KOPT-K1 (cell line): ENCODE data around the gene STARD13.

Source experiments
- H3K27ac ChIP-seq: fragments of 200-600 bp; sonication (generic); 2 replicates; pipeline ENCODE4 v1.5.1; 2016; ENCODE audit warnings: antibody characterized with exemption, mild to moderate bottlenecking, low read depth, low read length; ENCODE audit not compliant: poor library complexity, severe bottlenecking
- H3K36me3 ChIP-seq: fragments of 200-600 bp; sonication (generic); 2 replicates; pipeline ENCODE4 v1.5.1; 2017; ENCODE audit warnings: antibody characterized with exemption, mild to moderate bottlenecking, low read length, moderate library complexity; ENCODE audit not compliant: insufficient read depth
- H3K9me3 ChIP-seq: fragments of 200-600 bp; sonication (generic); 2 replicates; pipeline ENCODE4 v1.5.1; 2017; ENCODE audit warnings: antibody characterized with exemption, low read length, mild to moderate bottlenecking; ENCODE audit not compliant: insufficient read depth, poor library complexity, severe bottlenecking

The STARD13 gene

DNA sequence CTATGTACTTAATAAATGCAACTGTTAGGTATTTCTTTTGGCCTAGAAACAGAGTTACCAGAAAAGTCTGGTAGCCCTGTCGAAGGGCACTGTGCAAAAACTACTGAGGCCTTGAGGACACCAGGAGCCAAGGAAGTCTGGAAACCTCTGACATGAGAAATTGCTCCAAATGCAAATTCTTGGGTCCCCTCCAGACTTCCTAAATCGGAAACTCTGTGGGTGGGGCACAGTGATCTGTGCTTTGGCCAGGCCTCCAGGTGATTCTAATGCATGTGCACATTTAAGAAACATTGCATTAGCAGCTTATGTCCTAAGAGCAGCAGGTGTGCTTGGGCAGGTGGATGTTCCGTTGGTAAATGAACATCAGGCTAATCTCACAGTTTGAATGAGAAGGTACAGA, 50.0 kb downstream of the STARD13 start:
- no peak overlapping the region for H3K27ac ChIP-seq
- no peaks in the 10 kb centered on the region for H3K36me3 ChIP-seq

DNA sequence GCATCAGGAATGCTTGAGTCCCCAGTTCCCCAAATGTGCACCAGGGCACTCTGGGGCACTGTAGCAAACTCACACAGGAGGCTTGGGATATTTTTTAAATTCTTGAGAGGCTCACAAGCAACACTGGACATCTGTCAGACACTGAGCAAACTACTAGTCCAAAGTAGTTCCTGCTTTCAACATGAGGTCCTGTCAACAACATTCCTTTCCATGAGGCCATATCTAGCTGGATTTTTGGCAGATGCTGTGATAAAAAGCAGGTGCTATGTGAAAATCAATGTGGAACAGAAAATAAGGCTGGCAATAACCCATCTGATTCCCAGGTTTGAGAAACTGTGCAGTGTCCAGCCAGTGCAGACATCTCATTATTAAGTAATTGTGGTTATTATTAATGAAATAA, 50.5 kb downstream of the STARD13 start:
- Histone ChIP-seq H3K36me3 (no peaks in the 10 kb centered on the region), H3K9me3 (peaks cover 15% of the 10 kb centered on the region), H3K27ac (no peak overlapping the region)

More for the DNA sequence above, 50.0 kb downstream of the STARD13 start:
- peaks cover 16% of the 10 kb centered on the region for H3K9me3 ChIP-seq

DNA sequence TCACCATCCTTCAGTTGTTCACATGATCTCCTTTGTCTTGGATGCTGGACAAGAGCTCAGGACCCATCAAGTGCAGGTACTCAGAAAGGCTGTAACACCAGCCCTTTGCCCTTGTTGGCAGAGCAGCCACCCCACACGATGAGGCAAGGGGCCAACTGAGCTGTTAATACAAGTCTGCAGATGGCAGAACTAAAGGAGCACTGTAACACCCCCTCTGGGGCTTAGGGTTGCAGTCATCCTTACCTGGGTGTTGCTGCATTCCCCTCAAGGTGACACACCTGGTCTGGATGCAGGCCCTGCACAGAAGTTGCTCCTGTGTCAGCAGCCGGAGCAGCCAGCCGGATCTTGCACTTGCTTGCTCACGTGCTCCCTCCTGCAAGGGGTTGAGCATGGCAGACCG, 52.0 kb downstream of the STARD13 start:
- Histone ChIP-seq H3K27ac (no peak overlapping the region), H3K9me3 (peaks cover 12% of the 10 kb centered on the region), H3K36me3 (no peaks in the 10 kb centered on the region)

DNA sequence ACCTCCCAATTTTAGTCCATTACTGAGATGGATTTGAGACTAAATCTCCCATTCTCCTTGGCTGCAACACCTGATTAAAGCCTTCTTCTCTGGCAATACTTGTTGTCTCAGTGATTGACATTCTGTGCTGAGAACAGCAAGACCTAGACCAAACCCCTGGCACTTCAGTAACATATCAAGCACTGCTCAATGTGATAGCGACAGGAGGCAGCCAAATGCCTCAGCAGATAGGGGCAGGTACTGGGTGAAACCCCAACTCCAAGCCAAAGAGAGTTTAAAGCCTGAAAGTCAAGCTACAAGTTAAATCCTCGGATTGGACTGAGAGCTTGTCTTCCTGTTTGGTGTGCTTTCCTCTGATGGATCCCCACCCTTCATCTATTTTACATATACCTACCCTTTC, 52.7 kb downstream of the STARD13 start:
- no peaks in the 10 kb centered on the region for H3K36me3 ChIP-seq
- H3K27ac ChIP-seq = no peak overlapping the region

DNA sequence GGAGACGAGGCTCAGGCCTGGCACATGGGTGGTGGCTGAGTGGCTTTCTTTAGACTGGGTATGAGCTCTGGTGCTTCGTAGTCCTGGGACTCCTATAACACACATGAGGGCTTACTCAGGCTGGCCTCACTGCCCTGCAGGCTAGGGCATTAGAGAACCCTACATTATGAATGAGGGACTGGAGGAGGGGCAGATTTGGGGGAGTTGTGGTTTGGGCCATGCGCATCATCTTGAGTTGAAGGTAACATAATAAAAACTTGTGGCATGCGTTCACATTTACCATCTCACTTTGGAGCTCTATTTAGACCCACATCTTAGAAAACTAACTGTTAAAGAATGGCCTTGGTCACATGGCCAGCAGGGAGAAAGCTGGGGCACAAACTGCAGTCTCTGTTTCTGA, 54.2 kb downstream of the STARD13 start:
- peaks cover 12% of the 10 kb centered on the region for H3K9me3 ChIP-seq
- H3K36me3 ChIP-seq = no peaks in the 10 kb centered on the region
- H3K27ac ChIP-seq = no peak overlapping the region

More for the DNA sequence above, 52.7 kb downstream of the STARD13 start:
- H3K9me3 ChIP-seq = peaks cover 12% of the 10 kb centered on the region

DNA sequence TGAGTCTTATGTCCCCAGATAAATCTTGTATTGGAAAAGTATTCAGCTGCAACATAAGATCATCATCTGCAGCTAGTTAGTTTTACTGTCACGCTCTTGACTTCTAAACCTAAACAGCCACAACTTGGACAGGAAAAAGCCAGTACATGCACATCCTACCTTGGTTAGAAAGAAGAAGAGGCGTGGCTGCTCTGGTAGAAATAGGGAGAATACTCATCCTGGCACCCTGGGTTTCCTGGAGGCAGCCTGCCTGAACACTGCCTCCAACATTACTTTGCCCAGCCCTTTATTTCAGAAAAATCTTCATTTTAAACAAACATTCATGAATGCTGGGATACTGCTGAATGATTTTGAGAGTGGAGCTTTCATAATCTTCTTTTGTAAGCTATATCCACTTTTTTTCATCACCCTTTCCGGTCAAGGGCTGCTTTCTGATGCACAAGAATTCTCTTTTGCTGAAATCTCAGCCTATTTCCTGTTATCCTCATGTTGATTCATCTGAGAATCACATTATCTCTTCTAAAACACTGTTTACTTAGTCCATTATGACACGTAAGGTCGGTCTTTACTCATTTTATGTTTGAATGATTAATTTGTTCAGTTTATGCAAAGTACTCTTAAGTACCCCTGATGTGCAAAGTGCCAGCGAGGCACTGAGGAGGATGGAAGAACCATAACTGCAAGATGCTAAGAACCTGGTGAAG, 55.2 kb downstream of the STARD13 start:
- Histone ChIP-seq H3K27ac (no peak overlapping the region), H3K36me3 (no peaks in the 10 kb centered on the region), H3K9me3 (peaks cover 12% of the 10 kb centered on the region)

DNA sequence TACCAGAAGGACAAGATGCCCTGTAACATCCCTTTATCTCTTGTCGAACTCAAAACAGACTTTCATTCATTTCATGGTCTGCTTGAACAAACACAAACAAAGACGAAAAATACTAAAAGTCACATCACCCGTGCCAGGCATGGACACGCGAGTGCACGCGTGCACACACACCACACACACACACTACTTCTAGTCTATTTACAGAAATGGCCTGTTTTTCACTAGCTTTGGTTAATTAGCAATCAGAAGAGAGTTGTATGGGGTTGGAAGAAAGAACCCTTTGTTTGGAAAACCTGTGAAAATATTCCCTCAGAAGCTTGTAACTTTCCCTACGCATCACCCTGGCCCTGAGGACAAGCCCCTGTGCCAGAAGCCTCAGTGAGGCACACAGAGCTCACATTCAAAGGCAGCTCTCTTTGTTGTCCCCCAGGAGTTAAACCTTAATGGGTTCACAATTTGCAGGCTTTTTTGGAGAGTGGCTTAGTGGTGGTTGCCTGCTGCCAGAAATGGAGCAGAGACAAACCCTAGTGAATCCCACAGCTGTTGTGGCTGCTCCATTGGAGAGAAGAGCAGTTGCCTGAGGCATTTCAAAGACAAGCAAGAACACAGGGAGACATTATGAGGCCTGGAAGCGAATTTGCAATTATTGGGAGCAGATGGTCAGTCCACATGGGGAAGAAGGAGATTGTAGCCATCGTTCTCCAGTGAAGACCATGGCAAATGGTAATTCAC, 55.9 kb downstream of the STARD13 start:
- H3K27ac ChIP-seq = no peak overlapping the region
- H3K9me3 ChIP-seq = peaks cover 12% of the 10 kb centered on the region
- no peaks in the 10 kb centered on the region for H3K36me3 ChIP-seq

DNA sequence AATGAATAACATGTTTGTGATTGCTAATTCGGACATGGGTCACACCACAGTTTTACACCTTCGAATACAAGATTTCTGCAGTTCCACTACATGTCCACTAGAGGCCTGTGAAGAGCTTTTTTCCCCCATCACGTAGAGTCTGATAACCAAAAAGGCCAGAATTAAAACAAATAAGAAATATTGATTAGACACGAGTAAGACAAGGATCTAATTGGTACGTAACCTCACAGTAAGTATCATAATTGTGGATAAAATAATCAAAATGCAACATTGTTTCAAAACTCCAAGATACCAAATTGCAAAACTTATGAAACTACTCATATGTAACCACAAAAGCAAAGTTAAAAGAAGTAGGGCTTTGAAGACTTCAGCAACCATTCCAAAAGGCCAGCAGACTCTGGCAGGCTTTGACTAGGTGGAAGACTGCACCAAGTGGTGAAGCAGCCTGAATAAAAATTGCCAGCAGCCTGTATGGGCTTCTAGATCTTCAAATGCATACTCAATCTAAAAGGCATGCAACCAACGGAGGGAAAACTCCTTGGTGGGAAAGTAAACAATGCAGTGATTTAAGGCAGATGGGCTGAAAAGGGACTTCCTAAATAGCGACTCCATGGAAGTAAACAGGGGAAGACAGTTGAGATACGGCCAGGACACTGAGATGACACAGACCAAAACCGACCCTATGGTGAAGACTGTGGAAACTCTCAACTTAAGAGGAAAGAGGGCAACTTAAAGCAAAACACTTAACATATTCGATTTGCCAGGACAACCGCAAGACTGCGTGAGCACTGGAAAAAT, 56.7 kb downstream of the STARD13 start:
- peaks cover 17% of the 10 kb centered on the region for H3K9me3 ChIP-seq
- no peaks in the 10 kb centered on the region for H3K36me3 ChIP-seq
- H3K27ac ChIP-seq = no peak overlapping the region

DNA sequence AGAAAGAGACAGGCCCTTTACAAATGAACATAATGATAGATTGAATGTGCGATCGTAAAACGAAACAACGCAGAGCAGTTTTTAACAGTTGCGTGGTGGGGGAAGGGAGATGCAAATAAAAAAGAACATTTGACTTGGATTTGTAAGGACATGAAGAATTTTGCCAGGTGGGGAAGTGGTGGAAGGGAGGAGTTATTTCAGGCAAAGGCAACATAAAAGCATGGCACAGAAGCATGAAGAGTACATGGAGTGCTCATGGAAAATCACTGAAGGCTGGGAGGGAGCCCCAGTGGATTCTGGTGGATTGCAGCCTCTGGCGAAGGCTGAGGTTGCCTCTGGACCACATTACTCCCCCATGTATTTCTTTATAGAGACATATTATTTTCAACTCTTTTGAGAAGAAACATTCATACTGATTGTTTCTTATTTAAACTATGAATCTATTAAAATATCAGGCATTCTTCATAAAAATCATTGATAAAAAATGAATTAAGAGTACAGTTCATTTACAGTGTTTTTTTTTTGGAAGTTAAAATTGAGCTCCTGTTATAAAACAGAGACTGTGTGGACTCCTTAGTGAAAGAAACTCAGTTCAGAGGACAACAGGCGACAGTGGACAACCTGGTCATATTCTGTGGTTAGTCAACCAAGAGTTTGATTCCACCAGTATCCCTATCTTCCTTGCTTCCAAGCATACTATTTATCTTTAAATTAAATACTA, 57.5 kb downstream of the STARD13 start:
- no peak overlapping the region for H3K27ac ChIP-seq
- H3K9me3 ChIP-seq = peaks cover 11% of the 10 kb centered on the region
- H3K36me3 ChIP-seq = no peaks in the 10 kb centered on the region

DNA sequence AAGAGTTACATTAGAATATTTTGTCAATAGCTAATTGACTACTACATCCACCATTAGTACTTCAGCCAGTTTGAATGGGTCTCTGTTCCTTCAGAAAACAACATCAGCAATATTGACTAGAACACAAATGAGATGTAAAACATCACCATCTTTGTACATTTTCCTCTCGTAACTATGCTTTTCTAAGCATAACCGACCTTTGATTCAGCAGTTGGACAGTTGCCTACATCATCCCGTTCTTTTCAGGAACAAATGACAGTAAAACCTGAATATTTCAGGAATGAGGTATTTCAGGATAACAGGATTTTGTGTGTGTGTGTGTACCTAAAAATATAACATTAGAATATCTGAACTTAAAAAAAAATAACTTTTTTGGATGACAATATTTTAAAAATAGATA, 60.9 kb downstream of the STARD13 start:
- Histone ChIP-seq H3K27ac (no peak overlapping the region), H3K36me3 (no peaks in the 10 kb centered on the region), H3K9me3 (peaks cover 5% of the 10 kb centered on the region)

DNA sequence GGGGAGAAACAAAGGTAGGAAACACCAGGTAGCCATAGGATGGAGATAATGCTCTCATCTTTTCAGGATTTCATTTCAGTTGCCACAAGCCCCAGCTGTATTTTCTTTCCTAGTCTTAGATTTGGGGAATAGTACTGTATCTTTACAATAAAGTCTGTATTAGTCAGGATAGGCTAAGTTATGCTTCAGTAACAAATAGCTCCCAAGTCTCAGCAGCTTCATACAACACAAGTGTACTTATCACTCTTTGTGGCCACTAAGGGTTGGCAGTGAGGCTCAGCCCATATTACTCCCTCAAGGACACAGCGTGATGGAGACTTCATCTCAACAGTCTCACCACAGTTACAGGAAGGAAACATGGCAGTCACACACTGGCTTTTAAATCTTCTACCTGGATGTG, 61.4 kb downstream of the STARD13 start:
- no peak overlapping the region for H3K27ac ChIP-seq
- no peaks in the 10 kb centered on the region for H3K36me3 ChIP-seq
- peaks cover 5% of the 10 kb centered on the region for H3K9me3 ChIP-seq

DNA sequence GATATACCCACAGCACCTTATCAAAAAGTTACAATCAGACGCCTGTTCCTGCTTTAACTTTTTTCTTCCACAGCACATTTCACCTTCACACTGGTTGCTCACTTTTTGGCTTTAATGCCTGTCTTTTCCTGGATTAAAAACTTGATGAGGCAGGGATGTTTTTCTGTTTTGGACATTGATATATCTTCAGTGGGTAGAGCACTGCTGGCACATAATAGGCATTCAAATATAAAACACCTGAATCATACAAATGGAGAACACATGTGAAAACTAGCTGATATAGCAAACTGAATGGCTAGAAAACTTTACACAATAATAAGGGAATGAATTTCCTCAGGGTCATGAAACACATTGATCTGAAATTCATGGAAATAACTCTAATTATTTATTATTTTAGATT, 65.6 kb downstream of the STARD13 start:
- Histone ChIP-seq H3K9me3 (peaks cover 5% of the 10 kb centered on the region), H3K36me3 (no peaks in the 10 kb centered on the region), H3K27ac (no peak overlapping the region)

DNA sequence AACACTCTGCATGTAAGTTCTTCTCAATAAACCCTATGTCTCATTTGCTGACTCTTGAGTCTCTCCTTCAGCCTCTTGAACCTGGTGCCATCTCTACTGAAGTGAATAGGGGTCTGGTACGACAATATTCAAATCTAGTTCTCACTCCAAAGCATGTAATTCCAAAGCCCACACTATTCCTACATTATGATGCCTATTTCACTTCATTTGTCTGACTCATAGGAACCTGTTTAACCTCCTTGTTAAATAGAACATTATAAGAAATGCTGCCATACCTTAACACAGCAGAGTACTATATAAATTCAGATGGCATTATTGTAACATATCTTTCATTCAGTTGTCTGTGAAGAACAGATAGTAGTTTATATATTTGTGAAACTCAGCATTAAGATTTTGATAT, 67.1 kb downstream of the STARD13 start:
- Histone ChIP-seq H3K27ac (no peak overlapping the region), H3K9me3 (no peaks in the 10 kb centered on the region), H3K36me3 (no peaks in the 10 kb centered on the region)

DNA sequence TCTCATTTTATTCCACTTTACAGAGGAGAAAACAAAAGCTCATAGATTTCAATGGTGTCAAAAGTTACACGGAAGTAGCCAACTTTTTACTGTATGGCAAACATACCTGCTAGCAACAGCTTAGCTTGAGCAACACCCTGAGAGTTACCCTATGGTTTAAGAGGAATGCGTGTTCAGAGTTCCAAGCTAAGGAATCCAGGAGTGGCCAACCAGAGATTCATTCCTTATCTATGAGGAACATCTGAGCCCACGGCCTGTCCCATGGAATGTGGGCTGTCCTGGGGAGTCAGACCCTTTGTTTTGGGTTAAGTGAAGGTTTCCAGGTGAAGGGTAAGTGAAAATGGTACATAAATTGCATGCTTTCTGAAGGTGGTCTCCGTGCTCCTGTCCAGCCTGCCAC, 67.5 kb downstream of the STARD13 start:
- H3K27ac ChIP-seq = no peak overlapping the region
- H3K9me3 ChIP-seq = no peaks in the 10 kb centered on the region

DNA sequence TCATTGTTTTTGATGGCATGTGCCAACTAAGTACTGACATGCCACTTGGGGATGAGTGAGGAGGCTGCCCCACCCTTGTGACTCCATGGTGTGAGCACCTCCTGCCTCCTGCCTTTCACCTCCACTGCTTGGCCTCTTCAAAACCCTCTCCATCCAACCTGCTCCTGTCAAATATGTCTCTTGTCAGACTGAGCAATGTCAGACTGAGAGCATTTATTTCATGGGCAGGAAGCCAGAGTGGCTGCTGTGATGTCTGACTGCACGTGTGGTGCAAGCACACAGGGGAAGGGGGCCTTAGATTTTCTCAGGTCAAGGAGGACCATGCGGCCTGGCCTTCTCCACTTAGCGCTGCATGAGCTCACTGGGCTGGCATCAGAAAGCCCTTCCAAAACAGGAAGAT, 68.3 kb downstream of the STARD13 start:
- H3K9me3 ChIP-seq = no peaks in the 10 kb centered on the region
- no peaks in the 10 kb centered on the region for H3K36me3 ChIP-seq
- H3K27ac ChIP-seq = no peak overlapping the region

More for the DNA sequence above, 67.5 kb downstream of the STARD13 start:
- no peaks in the 10 kb centered on the region for H3K36me3 ChIP-seq
